Thoracic aorta (tissue), 2 donors: ENCODE results near the gene RELL1. TPM values are rescaled to one million over a fixed set of nuclear protein-coding genes. Genes with fewer than 3 reads are reported as not detected.

Experiments used
- ATAC-seq: fragments of 150-250 bp; one replicate; pipeline ENCODE4 v1.8.0; 2017; ENCODE audit warnings: low read depth; ENCODE audit not compliant: insufficient number of reproducible peaks, low FRiP score
- DNase-seq: peaks from one replicate; pipeline ENCODE4 v3.0.0-alpha.2; 2020; ENCODE audit warnings: low spot score
- H3K27ac ChIP-seq, 2 donors: fragments of 200-600 bp; sonication (generic); 1 replicate in 1 of 2; 2 replicates in 1 of 2; pipeline ENCODE4 v1.5.1; 2016; ENCODE audit warnings: mild to moderate bottlenecking in 2 of 2, moderate library complexity in 2 of 2
- H3K27me3 ChIP-seq: fragments of 200-600 bp; sonication (generic); replicated peaks from 2 replicates; pipeline ENCODE4 v1.6.0; 2016; ENCODE audit warnings: mild to moderate bottlenecking; ENCODE audit not compliant: insufficient read depth
- H3K36me3 ChIP-seq: fragments of 200-600 bp; sonication (generic); one replicate; pipeline ENCODE4 v1.5.1; 2016
- H3K4me1 ChIP-seq, 2 donors: fragments of 200-600 bp; sonication (generic); 1 replicate in 1 of 2; 2 replicates in 1 of 2; pipeline versions ENCODE4 v1.5.1 to v1.6.0; 2016; ENCODE audit warnings: low read depth in 2 of 2, mild to moderate bottlenecking in 1 of 2; ENCODE audit not compliant: control insufficient read depth in 1 of 2
- H3K4me3 ChIP-seq: fragments of 200-600 bp; sonication (generic); 2 replicates; pipeline ENCODE4 v1.5.1; 2016; ENCODE audit warnings: mild to moderate bottlenecking
- H3K9me3 ChIP-seq: fragments of 200-600 bp; sonication (generic); 2 replicates; pipeline ENCODE4 v1.5.1; 2016
- CTCF ChIP-seq: fragments of 200-600 bp; sonication (generic); IDR thresholded peaks from one replicate; pipeline ENCODE4 v1.5.1; 2019; ENCODE audit warnings: antibody characterized with exemption
- total RNA-seq, 2 donors: library from RNA; depleted of rRNA; stranded (reverse); fragments of >200 nt; gene quantifications; one replicate each; pipeline versions ENCODE4 v1.1.0 to v1.2.3, GENCODE V29; 2016

The RELL1 gene
- total RNA-seq, 2 donors from 2014 or later = 46.7 to 69.3 TPM

- H3K27ac ChIP-seq = no peak overlapping the region
- no peaks in the 10 kb centered on the region for H3K9me3 ChIP-seq
- H3K4me1 ChIP-seq = no peaks in the 10 kb centered on the region
- no peaks in the 10 kb centered on the region for H3K36me3 ChIP-seq
- DNase-seq = no peak
- no peak overlapping the region for H3K4me3 ChIP-seq
- ATAC-seq = no peak
- TF ChIP-seq CTCF = no peak
- no peaks in the 10 kb centered on the region for H3K27me3 ChIP-seq
Observed at GRCh38 chr4:37697566-37697965, 11.4 kb upstream of the RELL1 start.

GRCh38 chr4:37693450-37694190 lies 7.4 kb upstream of the RELL1 start:
- Histone ChIP-seq H3K4me3 (no peak overlapping the region), H3K36me3 (no peaks in the 10 kb centered on the region), H3K27me3 (no peaks in the 10 kb centered on the region), H3K4me1 (no peaks in the 10 kb centered on the region), H3K9me3 (no peaks in the 10 kb centered on the region), H3K27ac (no peak overlapping the region)
- DNase-seq = no peak
- no peak for ATAC-seq
- no peak for TF ChIP-seq CTCF

- H3K27ac ChIP-seq = no peak overlapping the region
- no peaks in the 10 kb centered on the region for H3K27me3 ChIP-seq
- no peak for DNase-seq
- no peaks in the 10 kb centered on the region for H3K4me1 ChIP-seq
- ATAC-seq = no peak
- no peak for TF ChIP-seq CTCF
- H3K9me3 ChIP-seq = no peaks in the 10 kb centered on the region
- H3K4me3 ChIP-seq = no peak overlapping the region
- no peaks in the 10 kb centered on the region for H3K36me3 ChIP-seq
Observed at GRCh38 chr4:37693030-37693429, 6.9 kb upstream of the RELL1 start.

GRCh38 chr4:37690976-37691375 lies 4.8 kb upstream of the RELL1 start:
- no peaks in the 10 kb centered on the region for H3K4me1 ChIP-seq
- no peak for TF ChIP-seq CTCF
- DNase-seq = no peak
- ATAC-seq = no peak
- no peak overlapping the region for H3K4me3 ChIP-seq
- H3K36me3 ChIP-seq = no peaks in the 10 kb centered on the region
- no peaks in the 10 kb centered on the region for H3K9me3 ChIP-seq
- no peaks in the 10 kb centered on the region for H3K27me3 ChIP-seq
- H3K27ac ChIP-seq = no peak overlapping the region

GRCh38 chr4:37689353-37690095 lies 3.3 kb upstream of the RELL1 start:
- DNase-seq = no peak
- no peak for TF ChIP-seq CTCF
- no peak overlapping the region for H3K4me3 ChIP-seq

More at GRCh38 chr4:37689353-37690095, 3.3 kb upstream of the RELL1 start:
- no peaks in the 10 kb centered on the region for H3K9me3 ChIP-seq
- H3K36me3 ChIP-seq = no peaks in the 10 kb centered on the region
- ATAC-seq = no peak
- no peaks in the 10 kb centered on the region for H3K27me3 ChIP-seq
- peaks cover 5 to 8% of the 10 kb centered on the region in 2 donors for H3K4me1 ChIP-seq
- no peak overlapping the region for H3K27ac ChIP-seq
